CD4-positive, alpha-beta T cell treated with Interleukin-17A for 4 hours (primary cell): ENCODE measurements around the gene TMEM260.
"Not testable (repeated sequence)": the region's sequence is repeated elsewhere in the genome, so short reads cannot be mapped to it uniquely, and the experiment has no call there.

ENCODE experiments used
- DNase-seq: peaks from one replicate; pipeline ENCODE4 v3.0.0-alpha.2; 2020; ENCODE audit warnings: mixed read lengths

The TMEM260 gene

DNA sequence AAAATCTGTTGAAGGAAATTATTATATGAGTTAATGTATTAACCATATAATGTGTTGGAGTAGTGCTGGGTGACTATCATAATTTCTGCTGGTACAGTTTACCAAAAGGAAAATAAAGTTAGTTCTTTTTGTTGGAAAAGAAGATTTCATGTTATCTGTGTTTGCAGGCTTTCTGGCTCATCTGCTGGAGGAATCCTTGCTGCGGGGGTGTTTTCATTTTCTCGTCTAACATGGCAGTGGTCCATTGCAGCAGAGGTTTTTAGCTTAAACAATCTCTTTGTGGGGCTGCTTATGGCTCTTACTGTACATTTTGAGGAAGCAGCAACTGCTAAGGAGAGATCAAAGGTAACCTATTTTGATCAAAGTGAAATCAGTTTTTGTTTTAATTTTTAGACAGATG, 24.1 kb downstream of the TMEM260 start:
- no peak for DNase-seq

DNA sequence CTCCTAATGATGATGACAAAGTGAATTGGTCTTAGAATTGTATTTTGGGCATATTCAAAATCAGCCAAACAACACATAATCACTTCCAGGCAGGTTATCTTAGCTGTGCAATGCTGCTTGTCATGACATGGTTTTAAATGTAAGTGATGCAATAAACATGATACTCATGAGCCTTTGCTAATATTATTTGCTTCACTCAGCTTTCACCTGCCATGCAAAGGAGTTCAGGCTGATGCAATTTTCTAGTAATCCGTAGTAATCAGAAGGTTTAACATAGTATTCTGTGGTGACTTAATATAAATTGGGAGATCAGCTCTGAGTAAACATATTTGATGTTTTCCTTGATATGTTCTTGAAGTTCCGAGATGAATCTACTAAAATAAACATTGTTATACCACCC, 29.1 kb downstream of the TMEM260 start:
- no peak for DNase-seq

DNA sequence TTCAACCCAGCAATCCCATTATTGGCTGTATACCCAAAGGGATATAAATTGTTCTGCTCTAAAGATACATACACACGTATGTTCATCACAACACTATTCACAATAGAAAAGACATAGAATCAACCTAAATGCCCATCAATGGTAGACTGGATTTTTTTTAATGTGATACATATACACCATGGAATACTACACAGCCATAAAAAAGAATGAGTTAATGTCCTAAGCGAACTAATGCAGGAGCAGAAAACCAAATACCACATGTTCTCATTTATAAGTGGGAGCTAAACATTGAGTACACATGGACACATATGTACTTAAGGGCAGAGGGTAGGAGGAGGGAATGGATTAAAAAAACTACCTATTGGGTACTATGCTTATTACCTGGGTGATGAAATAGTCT, 32.1 kb downstream of the TMEM260 start:
- DNase-seq: not testable (repeated sequence)

DNA sequence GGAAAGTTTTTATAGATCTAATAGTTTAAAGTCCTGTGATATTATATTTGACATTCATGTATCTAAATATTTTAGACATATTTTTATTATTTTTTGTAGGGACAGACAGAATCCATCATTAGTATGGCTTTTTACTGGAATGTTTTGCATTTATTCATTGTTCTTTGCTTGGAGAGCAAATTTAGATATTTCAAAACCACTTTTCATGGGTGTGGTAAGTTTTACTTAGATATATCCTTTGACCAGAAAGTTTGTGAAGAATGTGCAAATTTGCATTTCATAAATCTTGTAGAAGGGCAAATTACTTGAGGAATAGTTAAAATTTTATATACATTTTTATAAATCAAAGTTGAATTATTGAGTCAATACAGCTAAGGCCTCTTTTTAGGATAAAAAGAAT, 37.5 kb downstream of the TMEM260 start:
- DNase-seq: no peak

DNA sequence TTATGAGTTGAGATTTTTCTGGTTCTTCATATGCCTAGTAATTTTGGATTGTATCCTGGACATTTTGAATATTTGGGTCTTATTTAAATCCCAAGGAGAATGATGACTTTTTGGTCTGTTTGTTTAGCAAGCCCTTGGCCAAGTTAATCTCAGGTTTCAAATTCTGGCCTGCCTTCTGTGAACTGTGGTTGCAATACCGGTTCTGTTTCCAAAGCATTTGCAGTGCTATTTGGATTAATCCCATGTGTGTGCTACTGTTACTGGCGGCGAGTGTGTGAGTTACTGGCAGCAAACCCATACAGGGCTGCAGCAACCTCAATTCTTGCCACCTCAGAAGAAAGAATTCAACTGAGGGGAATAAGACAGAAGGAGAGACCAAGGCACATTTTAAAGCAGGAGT, 51.1 kb downstream of the TMEM260 start:
- DNase-seq: no peak

DNA sequence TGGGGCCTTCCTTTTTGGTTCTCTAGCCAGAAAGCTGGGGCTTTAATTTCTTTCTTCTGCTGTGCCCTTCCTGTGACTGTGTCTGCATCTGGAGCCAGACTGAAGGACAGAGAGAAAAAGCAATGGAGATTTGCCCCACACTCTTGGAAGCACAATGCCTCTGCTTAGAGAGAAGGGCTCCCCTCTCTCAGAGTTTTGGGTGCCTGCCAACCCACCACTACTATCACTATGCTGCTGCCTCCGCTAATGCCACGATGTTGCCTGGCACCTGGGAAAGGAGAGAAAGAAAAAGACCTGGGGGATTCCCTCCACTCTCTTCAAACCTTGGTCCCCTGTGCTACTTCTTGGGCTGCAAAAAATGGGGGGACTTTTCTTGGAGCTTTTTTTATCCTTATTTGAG, 52.6 kb downstream of the TMEM260 start:
- no peak for DNase-seq

DNA sequence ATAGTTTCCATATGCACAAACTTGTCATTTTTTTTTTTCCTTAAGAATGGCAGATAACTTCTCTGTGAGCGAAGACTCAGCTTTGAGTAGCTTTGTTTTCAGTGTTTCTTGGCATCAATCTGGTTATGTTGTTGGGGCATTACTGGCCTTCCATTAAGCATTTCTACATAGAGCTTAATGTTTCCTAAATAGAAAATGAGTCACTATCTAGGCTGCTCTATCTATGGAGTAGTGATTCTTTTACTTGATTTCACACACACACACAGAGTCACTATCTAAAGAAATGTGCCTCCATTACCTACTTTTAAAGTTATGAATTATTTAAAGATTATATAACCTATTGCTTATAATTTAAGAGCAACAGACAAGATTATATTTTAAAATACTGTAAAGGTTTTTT, 53.9 kb downstream of the TMEM260 start:
- no peak for DNase-seq

DNA sequence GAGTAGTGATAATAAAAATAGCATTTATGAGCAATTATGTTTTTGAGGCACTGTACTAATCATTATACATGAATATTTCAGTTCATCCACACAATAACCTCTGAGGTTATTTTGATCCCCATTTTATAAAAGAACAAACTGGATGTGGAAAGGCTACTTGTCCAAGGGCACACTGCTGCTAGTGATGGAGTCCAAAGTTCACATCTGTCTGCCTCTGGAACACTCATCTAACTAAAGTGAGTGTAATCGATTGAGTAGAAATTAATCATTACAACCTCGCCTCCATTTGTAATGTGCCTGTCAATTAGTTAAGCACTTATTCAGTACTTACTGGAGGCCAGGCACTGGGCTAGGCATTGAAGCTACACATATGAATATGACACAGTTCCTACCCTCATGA, 55.4 kb downstream of the TMEM260 start:
- DNase-seq: no peak

DNA sequence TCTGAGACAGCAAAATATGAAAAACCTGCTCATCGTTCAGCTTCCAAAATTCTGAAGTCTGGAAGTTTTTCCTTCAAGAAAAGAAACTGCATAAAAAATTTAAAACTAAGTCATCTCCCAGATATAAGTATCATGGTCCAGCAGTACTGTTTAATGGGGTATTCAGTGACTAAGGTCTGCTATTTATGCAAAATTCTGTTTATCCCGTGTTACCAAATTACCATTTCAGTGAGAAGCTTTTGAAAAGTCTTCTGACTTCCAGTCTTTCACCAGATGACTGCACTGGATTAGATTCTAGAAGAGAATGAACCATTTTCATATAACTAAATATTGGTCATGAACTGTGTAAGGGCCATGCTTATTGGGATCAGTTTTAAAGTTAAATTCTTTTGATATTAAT, 67.9 kb downstream of the TMEM260 start:
- no peak for DNase-seq

DNA sequence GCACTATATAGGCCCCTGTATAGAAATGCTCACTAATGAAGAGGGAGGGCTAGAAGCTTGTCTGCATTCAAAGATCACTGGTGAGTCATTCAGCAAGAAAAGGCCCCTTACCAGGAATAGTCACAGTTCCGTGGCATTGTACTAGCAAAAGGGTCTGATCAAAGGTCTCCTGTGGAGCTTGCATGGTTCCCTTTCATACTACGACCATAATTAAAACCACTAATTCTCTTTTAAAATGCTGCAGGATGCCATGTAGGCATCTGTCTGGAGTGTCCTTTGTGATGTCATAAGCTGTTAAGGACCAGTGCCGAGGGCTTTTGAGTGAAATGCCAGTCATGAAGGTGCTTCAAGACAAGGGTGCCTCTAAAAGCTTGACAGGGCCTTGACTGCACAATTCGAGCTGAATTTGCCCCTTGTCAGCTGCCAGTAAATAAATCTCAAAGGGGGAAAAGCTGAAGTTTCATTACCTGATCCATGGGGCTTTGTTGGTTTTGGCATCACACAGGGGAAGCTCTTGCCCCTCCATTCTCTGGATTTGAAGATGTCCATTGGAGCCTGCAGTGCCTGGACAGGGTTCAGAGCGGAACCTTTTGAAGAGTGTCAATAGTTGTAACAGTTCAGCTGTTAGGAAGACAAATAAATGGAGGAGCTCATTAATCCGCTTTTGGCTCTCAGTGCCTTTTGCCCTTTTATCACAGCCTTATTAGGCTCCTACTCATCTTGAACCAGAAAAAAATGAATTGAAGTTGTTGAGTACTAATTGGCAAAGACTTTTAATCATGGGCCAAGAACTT, 69.1 kb downstream of the TMEM260 start:
- DNase-seq: no peak

DNA sequence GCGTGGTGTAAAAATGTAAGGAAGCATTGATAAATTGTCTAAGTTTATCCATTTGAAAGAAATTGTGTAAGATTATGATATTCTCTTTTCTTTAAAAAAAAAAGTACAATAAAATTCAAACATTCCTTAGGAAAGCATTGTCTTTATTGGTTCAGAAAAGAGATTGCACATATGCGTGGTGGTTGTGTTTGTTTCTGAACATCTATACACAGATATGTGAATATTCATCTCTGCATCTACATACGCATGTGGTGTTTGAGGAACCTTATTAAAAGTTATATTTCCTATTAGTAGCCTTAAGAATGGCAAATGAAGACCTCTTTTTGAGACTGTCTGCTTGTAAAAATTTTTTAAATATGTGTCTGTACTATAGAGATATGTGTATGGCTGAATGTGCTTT, 69.8 kb downstream of the TMEM260 start:
- no peak for DNase-seq

DNA sequence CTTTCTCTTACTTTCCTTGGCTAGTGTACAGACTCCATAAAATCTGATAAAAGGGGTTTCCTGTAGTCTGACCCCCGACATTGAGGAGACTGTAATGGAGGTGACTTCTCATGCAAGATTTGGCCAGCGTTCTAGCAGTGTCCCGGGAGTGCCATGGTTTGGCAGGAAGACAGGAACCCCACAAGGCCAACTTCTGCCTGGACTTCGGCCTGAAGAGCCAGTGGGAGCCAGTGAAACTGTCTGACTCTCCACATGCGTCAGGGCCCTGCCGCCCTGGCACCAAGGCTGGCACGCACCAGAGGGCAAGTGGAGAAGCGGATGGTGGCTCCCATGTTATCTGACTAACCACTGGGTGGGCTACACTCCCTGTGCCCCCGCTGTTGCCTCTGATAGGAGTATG, 70.5 kb downstream of the TMEM260 start:
- DNase-seq: no peak

DNA sequence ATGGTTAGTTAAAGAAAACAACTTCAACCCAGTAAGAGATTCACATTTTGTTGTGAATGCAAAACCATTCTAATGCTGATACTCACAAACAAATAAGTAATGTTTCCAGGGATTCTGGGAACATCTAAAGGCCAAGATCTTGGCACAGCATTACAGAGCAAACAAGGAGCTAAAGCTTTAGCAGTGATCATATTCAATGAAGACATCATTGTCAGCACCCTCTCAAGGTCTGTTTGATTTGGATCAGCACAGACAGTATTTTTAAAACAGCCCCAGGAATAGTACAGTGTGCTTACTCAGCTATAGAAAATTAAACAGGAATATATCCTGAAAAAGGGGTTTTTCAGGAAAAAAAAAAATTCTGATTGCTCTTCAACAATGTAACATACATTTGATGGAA, 71.4 kb downstream of the TMEM260 start:
- DNase-seq: no peak

DNA sequence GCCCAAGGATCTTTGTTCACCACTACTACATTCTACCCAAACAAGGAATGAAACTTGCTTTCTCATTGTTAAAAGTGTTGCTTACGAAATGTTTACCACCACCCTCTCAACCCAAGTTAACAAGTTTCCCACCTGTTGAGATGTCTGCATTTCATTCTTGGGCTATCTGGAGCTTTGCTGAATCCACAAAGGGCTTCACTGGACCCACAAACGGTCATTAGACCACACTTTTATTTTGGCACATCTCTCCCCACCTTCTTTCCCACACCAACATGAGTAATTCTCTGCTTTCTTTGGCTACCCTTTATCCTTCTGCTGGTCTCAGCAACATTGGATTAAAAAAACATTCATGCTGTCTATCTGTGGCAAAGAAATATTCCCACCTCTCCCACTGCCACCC, 78.0 kb downstream of the TMEM260 start:
- no peak for DNase-seq

DNA sequence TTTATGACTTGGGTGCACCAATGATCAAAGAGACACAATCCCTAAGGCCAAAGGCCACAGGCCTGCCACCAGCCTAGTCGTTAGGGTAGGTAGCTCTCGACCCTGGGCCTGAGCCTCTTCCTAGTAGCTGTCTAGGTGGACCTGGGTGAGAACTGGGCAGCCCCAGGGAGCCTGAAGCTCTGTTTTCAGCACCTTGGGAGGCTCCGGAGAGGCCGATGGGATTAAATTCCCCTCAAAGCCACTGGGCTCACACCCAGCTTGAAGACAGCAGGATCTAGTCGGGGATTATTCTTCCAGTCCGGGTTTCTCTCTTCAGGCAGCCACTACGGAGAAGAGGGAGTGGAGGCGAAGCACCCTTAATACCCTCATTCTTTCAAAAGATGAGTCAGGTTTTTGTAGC, 79.8 kb downstream of the TMEM260 start:
- DNase-seq: no peak

DNA sequence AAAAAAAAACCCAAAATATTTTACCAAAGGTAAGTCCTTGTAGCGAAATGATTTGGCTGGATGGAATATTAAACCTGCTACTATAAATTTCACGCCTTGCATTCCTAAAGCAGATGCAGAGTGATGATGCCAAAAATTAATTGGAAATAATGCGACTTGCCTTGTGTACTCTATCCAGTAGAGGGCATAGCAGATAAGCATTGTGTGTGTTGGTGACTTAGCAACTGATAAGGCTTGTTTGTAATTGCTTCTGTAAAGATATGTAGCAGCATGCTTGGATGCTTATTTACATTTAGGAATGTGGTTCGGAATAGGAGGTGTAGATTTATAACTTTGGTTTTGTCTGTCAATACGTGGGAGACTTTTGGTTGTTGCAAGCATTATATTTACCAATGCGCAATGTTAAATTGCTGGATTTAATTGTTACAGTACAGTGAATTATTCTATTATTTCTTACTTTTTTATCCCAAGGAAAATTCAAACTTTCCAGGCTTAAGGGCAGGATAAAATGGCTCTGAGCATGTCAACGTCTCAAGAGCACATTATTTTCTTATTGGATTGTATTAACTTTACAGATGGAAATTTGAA, 80.5 kb downstream of the TMEM260 start:
- DNase-seq: no peak

DNA sequence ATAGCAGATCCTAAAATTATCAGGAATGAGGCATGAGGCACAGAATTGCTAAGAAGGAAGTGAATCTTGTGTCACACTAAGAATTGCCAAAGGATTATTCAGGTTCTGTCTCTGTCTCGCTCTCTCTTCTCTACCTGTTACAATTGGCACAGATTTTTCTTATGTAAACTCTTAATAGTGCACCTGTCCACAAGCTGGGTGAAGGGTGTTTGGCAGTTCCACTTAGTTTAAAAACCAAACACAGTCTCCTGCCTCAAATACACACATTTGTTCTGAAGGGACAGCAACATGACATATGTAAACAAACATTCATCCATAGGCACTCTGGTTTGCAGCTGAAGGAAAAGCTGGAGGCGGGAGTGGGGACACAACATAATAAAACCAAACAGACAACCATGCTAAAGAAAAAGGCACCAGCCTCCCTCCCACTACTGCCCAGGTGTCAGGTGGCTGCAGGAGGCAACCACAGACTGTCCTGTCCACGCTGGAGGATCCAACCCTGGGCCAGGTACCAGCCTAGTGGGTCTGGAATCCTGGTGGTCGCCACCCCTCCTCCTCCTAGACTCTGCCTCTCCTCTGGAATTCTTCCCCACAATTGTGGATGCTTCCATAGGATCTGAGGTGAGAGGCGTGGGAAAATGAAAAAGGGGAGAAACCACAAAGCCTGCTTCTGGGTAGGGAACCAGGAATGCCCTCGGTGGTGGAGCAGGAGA, 81.2 kb downstream of the TMEM260 start:
- no peak for DNase-seq

DNA sequence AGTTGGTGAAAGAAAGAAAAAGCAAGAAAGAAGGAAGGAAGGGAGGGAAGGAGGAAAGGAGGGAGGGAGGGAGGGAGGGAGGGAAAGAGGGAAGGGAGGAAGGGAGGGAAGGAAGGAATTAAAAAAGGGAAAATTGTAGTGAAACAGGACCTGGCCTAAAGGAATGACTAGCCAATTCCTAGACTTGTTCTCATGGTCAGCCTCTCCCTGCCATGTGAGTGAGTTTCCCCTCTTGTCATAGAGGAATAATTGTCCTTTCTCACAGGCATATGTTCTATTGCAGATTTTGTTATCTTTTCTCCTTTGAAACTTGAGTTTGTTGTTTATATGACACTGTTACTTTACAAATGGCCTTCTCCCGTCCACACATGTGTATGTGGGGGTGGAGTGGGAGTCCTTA, 81.9 kb downstream of the TMEM260 start:
- no peak for DNase-seq

DNA sequence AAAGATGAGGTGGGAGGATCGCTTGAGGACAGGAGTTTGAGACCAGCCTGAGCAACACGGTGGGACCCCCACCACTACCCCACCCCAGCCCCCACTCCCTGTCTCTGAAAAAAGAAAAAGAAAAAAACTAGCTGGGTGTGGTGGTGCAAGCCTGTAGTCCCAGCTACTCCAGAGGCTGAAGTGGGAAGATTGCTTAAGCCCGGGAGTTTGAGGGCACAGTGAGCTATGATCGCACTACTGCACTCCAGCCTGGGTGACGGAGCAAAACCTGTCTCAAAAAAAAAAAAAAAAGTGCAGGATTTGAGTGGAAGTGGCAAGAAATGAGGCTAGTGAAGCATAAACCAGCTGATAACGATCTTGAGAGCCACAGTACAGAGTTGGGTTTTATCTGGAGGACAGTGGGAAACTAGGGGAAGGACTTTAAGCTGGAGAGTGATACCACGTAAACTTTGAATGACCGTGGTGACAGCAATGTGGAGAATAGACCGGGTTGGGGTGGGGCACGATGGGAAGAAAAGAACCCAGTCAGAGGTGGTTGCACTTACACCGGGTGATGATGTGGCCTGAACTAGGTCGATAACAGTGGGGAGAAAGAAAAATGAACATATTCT, 85.3 kb downstream of the TMEM260 start:
- DNase-seq: no peak

DNA sequence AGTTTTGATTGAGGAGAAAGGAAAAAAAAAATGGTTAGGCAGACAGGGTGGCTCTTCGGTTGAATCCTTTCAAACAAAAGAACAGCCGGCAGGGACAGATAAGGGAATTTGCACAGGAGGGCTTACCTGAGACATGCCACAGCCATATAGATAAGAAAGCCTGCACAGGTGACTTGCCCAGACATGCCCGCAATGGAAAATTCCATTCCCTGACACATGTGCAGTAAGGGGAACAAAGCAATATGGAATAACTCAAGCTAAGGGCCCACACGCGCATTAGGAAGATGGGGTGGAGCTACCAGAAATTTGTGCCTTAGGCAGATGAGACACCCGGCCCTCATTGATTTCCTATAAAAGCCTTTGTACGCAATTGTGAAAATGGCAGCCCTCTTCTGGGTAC, 86.7 kb downstream of the TMEM260 start:
- no peak for DNase-seq

DNA sequence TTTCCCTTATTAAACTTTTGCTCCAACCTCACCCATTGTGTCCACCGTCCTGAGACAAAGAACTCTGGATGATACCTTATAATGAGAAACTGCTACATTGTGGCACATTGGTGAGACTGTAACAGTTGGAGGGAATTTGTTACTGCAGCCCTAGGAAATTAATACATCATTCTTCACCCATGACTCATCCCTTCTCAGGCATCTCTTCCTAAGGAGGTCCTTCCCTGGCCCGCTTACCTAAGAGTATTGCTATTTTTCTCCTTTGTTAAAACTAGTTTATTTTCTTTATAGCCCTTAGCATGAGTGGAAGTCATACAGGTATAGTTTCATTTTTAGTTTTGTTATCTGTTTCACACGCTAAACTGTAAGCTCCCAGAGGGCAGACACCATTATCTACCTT, 87.1 kb downstream of the TMEM260 start:
- DNase-seq: no peak

DNA sequence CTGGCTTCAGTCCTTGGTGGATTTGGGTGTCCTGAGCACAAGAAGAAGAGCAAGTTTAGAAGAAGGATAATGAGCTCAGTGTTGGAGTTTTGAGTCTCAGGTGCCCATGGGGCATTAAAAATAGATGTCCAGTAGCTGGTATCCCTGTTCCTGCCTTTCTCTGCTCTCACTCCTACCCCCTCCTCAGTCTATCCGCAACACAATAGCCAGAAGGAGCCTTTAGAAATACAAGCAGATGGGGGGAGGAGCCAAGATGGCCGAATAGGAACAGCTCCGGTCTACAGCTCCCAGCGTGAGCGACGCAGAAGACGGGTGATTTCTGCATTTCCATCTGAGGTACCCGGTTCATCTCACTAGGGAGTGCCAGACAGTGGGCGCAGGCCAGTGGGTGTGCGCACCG, 87.7 kb downstream of the TMEM260 start:
- not testable (repeated sequence) for DNase-seq

DNA sequence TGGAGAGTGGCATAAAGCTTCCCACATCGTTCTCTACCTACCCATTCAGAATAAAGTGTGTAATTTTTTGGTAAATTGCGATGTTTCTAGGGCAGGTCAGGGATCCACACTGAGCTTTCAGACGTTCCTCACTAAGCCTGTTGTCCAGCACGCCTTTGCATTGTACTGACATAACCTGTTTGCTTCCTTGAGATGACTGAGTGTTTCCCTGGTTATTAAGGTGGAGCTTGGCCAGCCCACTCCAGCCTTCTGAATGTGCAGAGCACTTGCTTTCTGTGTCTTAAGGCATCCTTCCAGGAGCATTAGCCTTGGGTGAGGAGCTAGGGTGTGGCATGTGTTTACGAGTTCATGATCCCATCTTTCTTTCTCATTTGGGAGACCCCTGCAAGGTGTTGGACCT, 96.4 kb downstream of the TMEM260 start:
- no peak for DNase-seq

DNA sequence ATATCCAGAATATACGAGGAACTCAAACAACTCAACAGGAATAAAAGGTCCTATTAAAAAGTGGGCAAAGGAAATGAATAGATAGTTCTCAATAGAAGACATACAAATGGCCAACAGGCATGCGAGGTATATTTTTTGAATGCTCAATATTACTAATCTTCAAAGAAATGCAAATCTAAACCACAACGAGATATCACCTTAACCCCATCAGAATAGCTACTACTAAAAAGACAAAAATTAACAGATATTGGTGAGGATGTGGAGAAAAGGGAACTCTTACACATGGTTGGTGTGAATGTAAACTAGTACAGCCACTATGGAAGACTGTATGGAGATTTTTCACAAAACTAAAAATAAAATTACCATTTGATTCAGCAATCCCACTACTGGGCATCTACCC, 99.2 kb downstream of the TMEM260 start:
- no peak for DNase-seq
